Panc1 (cell line): ENCODE results near the gene ASAP2. TPM values are rescaled to one million over a fixed set of nuclear protein-coding genes. Genes with fewer than 3 reads are reported as not detected.

Source experiments
- ATAC-seq: fragments of 200-7000 bp; cut with Tn5 transposase; 2 replicates; pipeline ENCODE4 v1.9.1; 2020; ENCODE audit warnings: mild to moderate bottlenecking, moderate library complexity
- Bru-seq: library from RNA; stranded (reverse); fragments of 400-500 nt; gene quantifications from one replicate; lab custom pipeline; 2021; lab: Mats Ljungman, UMichigan
- BruChase-seq, 2 experiments: library from RNA; stranded (reverse); fragments of 400-500 nt; gene quantifications; one replicate each; lab custom pipeline; 2021; lab: Mats Ljungman, UMichigan
- BruUV-seq: library from RNA; stranded (reverse); fragments of 400-500 nt; replicated peaks from 2 replicates; lab custom pipeline; 2021; lab: Mats Ljungman, UMichigan
- CTCF ChIA-PET: fragments of 300-600 bp; sonication (Branson Sonifier 250); formaldehyde crosslinking; loops from one replicate; lab custom pipeline; 2022; ENCODE audit warnings: antibody characterized with exemption; lab: Charles Lee
- POLR2A ChIA-PET: fragments of 300-600 bp; sonication (Branson Sonifier 250); formaldehyde crosslinking; loops from one replicate; lab custom pipeline; 2022; ENCODE audit warnings: antibody characterized with exemption; lab: Charles Lee
- DNase-seq: peaks from one replicate; pipeline ENCODE4 v3.0.0-alpha.2; 2010; ENCODE audit warnings: low read depth, low spot score
- H3K27ac ChIP-seq: 2 replicates; pipeline ENCODE4 v1.5.1; 2011; ENCODE audit warnings: mild to moderate bottlenecking, low read length, inconsistent platforms
- H3K27me3 ChIP-seq: fragments of 200-500 bp; sonication (Bioruptor generic); 2 replicates; pipeline ENCODE4 v1.6.0; 2014; ENCODE audit warnings: low read length, inconsistent platforms; ENCODE audit not compliant: control insufficient read depth, insufficient read depth
- H3K36me3 ChIP-seq: fragments of 200-500 bp; sonication (Bioruptor generic); 2 replicates; pipeline ENCODE4 v1.5.1; 2014; ENCODE audit warnings: inconsistent platforms, mild to moderate bottlenecking, low read length, moderate library complexity; ENCODE audit not compliant: control insufficient read depth, insufficient read depth
- H3K4me1 ChIP-seq: 2 replicates; pipeline ENCODE4 v1.5.1; 2011; ENCODE audit warnings: inconsistent platforms, mild to moderate bottlenecking, low read length, moderate library complexity; ENCODE audit not compliant: control insufficient read depth, insufficient read depth
- H3K4me3 ChIP-seq, 2 experiments: 2 replicates each; pipeline ENCODE4 v1.5.1; 2011 to 2012; ENCODE audit warnings: low read depth in 2 of 2, low read length in 2 of 2, mild to moderate bottlenecking in 2 of 2, inconsistent platforms in 1 of 2, moderate library complexity in 1 of 2
- H3K9me3 ChIP-seq: fragments of 200-500 bp; sonication (Bioruptor generic); 2 replicates; pipeline ENCODE4 v1.5.1; 2014; ENCODE audit warnings: low read depth, mild to moderate bottlenecking, inconsistent platforms, low read length, moderate library complexity; ENCODE audit not compliant: control insufficient read depth, insufficient read depth
- POLR2AphosphoS5 ChIP-seq: IDR thresholded peaks from 2 replicates; pipeline ENCODE4 v1.6.1; 2012; ENCODE audit warnings: mild to moderate bottlenecking, low read depth, low read length, moderate library complexity
- SIN3A ChIP-seq: IDR thresholded peaks from 2 replicates; pipeline ENCODE4 v1.6.1; 2012; ENCODE audit warnings: low read depth, mild to moderate bottlenecking, low read length, moderate library complexity, borderline replicate concordance; ENCODE audit not compliant: insufficient read depth
- TCF7L2 ChIP-seq: IDR thresholded peaks from 2 replicates; pipeline ENCODE4 v1.6.1; 2011; ENCODE audit warnings: mild to moderate bottlenecking, low read depth, low read length, inconsistent platforms
- in situ Hi-C: cut with HindIII; loops from 2 replicates; pipeline ENCODE4 v1.10.0; 2016; ENCODE audit warnings: low sequenced_read_pairs, low pct_unique_long_range_greater_than_20kb
- intact Hi-C: fragments of 100-400 bp; cut with micrococcal nuclease; formaldehyde crosslinking; loops from one replicate; pipeline ENCODE4 v1.10.0; 2022; ENCODE audit not compliant: unreplicated experiment
- long read RNA-seq: library from polyadenylated mRNA; unstranded; transcript quantifications from one replicate; pipeline ENCODE4 v2.0.0, GENCODE V29; 2021; ENCODE audit not compliant: unreplicated experiment
- polyA plus RNA-seq: library from polyadenylated mRNA; unstranded; fragments of >200 nt; gene quantifications from one replicate; pipeline ENCODE4 v1.2.1, GENCODE V29; 2012; ENCODE audit warnings: missing spikeins; ENCODE audit not compliant: insufficient read length
- total RNA-seq: library from RNA; stranded (reverse); gene quantifications from one replicate; pipeline ENCODE4 v1.2.1, GENCODE V29; 2021; ENCODE audit not compliant: unreplicated experiment
- TF ChIP-seq, protein P1 (sequence below): fragments of 450-650 bp; IDR thresholded peaks from 2 replicates; pipeline ENCODE4 v1.5.1; 2017; ENCODE audit warnings: mild to moderate bottlenecking
- TF ChIP-seq, protein P2 (sequence below), 2 experiments: IDR thresholded peaks; 2 replicates each; pipeline ENCODE4 v1.6.1; 2011 to 2012; ENCODE audit warnings: low read depth in 2 of 2, control low read depth in 1 of 2, low read length in 1 of 2, mild to moderate bottlenecking in 1 of 2, moderate library complexity in 1 of 2; ENCODE audit not compliant: insufficient read depth in 1 of 2

Gene ASAP2
- total RNA-seq (107 TPM), Bru-seq, nascent RNA (percentile 95 among the genes with signal in this experiment), BruChase-seq, experiment 1, labeled RNA remaining after a 2-hour chase (percentile 91 among the genes with signal in this experiment), BruChase-seq, experiment 2, labeled RNA remaining after a 6-hour chase (percentile 92 among the genes with signal in this experiment)
- 57.3 TPM for polyA plus RNA-seq
- long read RNA-seq, full-length matches to known transcripts, result 40 of 163 reads
- long read RNA-seq, partial matches to known transcripts, result 75 of 163 reads
- long read RNA-seq, other reads (novel, unspliced or antisense), result 48 of 163 reads

DNA sequence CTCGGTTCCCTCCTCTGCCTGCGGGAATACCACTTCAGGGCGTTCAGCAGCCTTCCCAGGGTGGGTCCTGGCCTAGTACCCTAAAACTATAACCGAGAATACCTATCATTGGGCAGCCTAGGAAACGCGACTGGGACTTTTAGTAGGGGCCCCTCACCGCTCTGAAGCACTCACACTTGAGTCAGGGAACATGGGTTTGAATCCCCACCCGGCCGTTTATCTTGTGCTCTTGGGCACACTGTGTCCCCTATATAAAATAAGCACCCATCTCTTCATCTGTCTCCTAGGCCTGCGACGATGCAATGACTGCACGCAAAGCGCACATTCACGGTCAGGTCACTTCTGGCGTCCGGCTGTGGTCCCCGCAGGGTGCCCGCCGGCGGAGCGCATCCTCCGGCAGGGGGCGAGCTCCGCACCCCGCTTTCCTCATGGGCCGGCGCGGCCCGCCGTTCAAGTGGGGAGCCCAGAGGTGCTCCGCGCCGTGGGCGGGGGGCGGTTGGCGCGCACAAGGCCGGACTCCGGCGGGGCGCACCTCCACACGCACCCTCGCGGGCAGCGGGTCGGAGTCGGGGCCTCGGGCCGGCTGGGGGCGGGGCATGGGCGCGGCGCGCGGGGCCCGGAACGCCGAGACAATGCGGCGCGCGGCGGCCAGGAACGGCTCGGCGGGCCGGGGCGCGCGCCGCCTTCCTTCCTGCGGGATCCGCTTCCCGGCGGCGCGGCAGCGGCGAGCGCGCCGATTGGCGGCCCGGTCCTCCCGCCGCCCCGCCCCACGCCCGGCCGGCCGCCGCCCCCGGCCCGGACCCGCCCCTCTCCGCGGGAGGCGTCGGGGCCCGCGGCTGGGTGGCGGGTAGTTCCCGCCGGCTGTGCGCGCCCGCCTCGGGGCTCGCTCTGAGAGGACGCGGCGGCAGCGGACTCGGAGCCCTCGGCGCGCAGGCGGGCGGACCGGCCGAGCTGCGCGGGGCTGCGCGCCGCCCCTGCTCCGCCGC lies at the start of gene ASAP2:
Gene ASAP2 (plus strand): TSS at position 850 of the 986 bp plus-strand sequence. CDS start 293 bp downstream, outside the sequence.
- in situ Hi-C loops (no loop called here), intact Hi-C loops (loop anchor here (5.0 kb wide), 1 partner anchor 64 kb away; no protein-coding TSS in a partner anchor)
- DNase-seq, result no peak
- Histone ChIP-seq H3K4me1 (peaks cover 22% of the 10 kb centered on the region), H3K36me3 (no peaks in the 10 kb centered on the region; the same call in 1 of the 2 replicates), H3K27ac (peak within 1 kb of the TSS; percentile 97), H3K27me3 (no peaks in the 10 kb centered on the region), H3K4me3 (peak within 1 kb of the TSS; percentile 91 to 99), H3K9me3 (no peaks in the 10 kb centered on the region)
- ChIA-PET CTCF (interaction anchor here (1.3 kb wide), 1 partner anchor 29 kb away, joined by 4 read pairs; no protein-coding TSS in a partner anchor), POLR2A (interaction anchor here (1.4 kb wide), 1 partner anchor 31 kb away, joined by 4 read pairs; no protein-coding TSS in a partner anchor)
- TF ChIP-seq POLR2AphosphoS5, result no peak
- TF ChIP-seq, protein P1, sequence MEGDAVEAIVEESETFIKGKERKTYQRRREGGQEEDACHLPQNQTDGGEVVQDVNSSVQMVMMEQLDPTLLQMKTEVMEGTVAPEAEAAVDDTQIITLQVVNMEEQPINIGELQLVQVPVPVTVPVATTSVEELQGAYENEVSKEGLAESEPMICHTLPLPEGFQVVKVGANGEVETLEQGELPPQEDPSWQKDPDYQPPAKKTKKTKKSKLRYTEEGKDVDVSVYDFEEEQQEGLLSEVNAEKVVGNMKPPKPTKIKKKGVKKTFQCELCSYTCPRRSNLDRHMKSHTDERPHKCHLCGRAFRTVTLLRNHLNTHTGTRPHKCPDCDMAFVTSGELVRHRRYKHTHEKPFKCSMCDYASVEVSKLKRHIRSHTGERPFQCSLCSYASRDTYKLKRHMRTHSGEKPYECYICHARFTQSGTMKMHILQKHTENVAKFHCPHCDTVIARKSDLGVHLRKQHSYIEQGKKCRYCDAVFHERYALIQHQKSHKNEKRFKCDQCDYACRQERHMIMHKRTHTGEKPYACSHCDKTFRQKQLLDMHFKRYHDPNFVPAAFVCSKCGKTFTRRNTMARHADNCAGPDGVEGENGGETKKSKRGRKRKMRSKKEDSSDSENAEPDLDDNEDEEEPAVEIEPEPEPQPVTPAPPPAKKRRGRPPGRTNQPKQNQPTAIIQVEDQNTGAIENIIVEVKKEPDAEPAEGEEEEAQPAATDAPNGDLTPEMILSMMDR, result peak; percentile 91
- peak; percentile 89 for ATAC-seq
- BruUV-seq, result no TSS peak

DNA sequence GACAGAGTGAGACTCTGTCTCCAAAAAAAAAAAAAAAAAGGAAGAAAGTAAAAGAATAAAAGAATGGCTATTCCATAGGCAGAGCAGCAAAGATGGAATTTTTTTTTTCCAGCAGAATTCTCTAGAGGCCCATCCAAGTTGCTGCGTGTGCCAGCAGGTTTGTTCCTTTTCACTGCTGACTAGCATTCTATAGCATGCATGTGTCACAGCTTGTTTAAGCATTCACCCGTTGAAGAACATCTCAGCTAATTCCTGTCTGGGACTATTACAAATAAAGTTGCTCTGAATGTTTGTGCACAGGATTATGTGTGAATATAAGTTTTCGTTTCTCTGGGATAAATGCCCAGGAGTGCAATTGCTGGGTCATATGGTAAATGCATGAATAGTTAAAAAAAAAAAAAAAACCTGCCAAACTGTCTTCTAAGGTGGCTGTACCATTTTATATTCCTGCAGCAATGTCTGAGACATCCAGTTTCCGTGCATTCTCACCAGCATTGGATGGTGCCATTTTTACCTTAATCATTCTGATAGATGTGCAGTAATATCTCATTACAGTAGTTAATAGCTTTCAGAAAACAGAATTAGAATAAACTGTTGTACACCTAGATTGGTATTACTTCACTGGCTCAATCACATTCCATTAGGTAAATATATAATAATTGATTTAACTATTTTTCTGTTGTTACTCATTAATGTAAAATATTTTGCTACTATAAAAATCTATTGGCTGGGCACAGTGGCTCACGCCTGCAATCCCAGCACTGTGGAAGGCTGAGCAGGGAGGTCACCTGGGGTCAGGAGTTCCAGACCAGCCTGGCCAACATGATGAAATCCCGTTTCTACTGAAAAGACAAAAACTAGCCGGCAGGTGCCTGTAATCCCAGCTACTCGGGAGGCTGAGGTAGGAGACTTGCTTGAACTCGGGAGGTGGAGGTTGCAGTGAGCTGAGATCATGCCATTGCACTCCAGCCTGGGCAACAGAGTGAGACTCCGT lies 47.5 kb upstream of the ASAP2 start:
- Histone ChIP-seq H3K9me3 (no peaks in the 10 kb centered on the region), H3K27me3 (no peaks in the 10 kb centered on the region), H3K27ac (no peak overlapping the region), H3K4me1 (no peaks in the 10 kb centered on the region), H3K4me3 (no peak overlapping the region), H3K36me3 (no peaks in the 10 kb centered on the region)
- ATAC-seq (no peak), DNase-seq (no peak)
- BruUV-seq, result no TSS peak
- intact Hi-C loops (no loop called here), in situ Hi-C loops (no loop called here)
- TF ChIP-seq, protein P2, sequence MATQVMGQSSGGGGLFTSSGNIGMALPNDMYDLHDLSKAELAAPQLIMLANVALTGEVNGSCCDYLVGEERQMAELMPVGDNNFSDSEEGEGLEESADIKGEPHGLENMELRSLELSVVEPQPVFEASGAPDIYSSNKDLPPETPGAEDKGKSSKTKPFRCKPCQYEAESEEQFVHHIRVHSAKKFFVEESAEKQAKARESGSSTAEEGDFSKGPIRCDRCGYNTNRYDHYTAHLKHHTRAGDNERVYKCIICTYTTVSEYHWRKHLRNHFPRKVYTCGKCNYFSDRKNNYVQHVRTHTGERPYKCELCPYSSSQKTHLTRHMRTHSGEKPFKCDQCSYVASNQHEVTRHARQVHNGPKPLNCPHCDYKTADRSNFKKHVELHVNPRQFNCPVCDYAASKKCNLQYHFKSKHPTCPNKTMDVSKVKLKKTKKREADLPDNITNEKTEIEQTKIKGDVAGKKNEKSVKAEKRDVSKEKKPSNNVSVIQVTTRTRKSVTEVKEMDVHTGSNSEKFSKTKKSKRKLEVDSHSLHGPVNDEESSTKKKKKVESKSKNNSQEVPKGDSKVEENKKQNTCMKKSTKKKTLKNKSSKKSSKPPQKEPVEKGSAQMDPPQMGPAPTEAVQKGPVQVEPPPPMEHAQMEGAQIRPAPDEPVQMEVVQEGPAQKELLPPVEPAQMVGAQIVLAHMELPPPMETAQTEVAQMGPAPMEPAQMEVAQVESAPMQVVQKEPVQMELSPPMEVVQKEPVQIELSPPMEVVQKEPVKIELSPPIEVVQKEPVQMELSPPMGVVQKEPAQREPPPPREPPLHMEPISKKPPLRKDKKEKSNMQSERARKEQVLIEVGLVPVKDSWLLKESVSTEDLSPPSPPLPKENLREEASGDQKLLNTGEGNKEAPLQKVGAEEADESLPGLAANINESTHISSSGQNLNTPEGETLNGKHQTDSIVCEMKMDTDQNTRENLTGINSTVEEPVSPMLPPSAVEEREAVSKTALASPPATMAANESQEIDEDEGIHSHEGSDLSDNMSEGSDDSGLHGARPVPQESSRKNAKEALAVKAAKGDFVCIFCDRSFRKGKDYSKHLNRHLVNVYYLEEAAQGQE (IDR thresholded peaks at IDR 0.05; ENCODE audit: insufficient read depth in 1 of 2, low read depth in 2 of 2, low read length in 1 of 2), result no peak
- TF ChIP-seq, protein P1, result no peak
- TF ChIP-seq TCF7L2 (no peak), POLR2AphosphoS5 (no peak), SIN3A (no peak)
- POLR2A ChIA-PET, result no interaction called here
- CTCF ChIA-PET, result no interaction called here
